ENCODE results near the gene NPC1.
A peak's percentile ranks its signal among the peaks of the same experiment; 100 is the strongest.
"Not testable (repeated sequence)": the region's sequence is repeated elsewhere in the genome, so short reads cannot be mapped to it uniquely, and the experiment has no call there.

The NPC1 gene

DNA sequence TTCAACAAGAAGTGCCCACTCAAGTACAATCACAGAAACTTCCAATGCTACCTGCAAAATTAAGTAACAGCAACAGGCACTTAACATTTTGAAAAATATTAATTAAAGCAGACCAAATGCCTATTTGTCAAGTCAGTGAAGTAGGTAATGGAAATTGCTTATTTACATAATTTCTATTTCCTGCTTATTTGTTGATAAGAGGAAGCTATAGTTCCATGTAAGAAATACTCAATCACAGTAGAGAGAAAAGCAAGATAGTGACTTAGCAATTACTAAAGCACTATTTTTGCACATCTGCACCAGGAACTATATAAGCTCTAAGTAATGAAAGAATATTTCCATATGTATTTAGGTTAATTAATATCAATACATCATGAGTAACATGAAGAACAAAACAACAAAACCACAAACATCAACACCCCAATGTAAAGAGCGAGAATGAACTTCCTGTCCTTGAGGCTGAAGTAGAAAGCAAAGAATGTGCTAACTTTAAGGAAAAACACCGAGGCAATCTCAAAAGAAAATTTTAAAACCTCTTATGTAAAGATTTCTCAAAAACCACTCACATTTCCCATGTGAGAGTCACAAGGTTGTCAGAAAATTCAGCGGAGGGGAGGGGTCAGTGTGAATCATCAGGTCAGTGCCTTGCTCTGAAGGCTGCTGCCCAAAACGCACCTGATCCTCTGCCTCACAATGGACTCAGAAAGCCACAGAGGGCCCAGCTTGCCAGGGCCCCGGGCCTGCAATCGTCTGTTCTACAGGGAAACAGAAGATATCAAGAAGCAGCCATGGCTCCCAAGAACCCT, 12.5 kb downstream of the NPC1 start:
- peak; percentile 78 for DNase-seq

DNA sequence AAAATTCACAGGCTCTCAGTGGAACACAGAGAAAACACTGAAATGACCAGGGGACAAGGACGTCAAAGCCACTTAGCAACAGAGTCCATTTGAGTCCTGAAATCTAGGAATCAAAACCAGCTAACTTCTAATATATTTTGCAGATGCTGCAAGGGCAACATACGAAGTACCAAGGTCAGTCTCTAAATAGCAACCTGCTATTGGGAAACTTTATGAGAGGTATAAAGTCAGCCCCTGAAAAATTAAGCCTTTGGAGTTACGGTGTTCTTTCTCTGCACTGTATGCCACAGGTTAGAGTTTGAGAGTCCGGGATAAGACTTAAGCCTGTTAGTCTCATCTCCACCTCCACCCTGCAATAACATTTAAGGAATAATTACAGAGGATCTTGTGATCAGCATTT, 13.3 kb downstream of the NPC1 start:
- DNase-seq, result no peak

DNA sequence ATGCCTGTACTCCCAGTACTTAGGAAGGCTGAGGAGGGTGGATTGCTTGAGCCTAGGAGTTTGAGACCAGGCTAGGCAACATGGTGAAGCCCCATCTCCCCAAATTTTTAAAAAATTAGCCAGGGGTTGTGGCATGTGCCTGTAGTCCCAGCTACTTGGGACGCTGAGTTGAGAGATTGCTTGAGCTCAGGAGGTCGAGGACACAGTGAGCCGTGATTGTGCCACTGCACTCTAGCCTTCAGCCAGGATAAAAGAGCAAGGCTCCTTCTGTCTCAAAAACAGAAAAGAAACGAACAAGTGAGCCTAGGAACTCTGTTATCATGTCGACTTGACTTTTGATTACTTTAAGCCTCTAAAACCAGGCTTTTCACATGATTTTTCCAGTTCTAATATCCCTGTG, 13.7 kb downstream of the NPC1 start:
- DNase-seq, result no peak

DNA sequence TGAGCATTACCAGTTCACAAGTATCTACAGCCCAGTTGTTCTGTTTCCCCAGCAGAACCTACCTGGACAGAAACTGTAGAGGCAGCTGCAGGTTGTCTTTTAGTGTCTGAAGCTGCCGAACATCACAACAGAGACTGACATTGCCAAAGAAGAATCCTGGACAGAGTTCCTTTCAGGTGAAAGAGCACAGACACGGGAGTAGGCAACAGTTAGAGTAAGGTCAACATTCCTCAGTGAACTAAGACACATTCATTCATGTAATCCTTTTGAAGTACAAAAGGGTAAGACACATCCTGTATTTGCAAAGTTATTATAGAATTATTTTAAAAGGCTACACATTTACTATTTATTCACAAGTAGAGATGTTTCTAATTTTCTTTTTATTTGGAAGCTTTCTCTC, 14.3 kb downstream of the NPC1 start:
- DNase-seq, result no peak

DNA sequence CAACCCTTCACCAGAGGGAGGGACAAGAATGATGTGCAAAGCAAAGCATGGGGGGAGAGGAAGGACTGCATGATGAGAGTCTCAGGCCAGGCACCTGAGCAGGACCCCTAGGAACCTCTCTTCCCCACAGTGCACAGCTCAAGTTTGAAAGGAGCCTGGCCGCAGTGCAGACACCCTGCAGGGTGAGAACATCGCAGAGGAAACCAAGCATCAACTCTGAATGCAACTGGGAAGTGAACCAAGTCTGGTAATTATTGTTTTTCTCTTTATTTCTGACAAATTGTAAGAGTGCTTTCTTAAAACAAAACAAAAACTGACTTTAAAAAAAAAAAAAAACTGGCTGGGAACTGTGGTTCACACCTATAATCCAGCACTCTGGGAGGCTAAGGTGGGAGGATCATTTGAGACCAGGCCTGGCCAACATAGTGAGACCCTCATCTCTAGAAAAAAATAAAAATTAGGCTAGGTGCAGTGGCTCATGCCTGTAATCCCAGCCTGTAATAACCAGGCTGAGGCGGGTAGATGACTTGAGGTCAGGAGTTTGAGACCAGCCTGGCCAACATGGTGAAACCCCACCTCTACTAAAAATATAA, 15.3 kb downstream of the NPC1 start:
- DNase-seq, result peak; percentile 42

DNA sequence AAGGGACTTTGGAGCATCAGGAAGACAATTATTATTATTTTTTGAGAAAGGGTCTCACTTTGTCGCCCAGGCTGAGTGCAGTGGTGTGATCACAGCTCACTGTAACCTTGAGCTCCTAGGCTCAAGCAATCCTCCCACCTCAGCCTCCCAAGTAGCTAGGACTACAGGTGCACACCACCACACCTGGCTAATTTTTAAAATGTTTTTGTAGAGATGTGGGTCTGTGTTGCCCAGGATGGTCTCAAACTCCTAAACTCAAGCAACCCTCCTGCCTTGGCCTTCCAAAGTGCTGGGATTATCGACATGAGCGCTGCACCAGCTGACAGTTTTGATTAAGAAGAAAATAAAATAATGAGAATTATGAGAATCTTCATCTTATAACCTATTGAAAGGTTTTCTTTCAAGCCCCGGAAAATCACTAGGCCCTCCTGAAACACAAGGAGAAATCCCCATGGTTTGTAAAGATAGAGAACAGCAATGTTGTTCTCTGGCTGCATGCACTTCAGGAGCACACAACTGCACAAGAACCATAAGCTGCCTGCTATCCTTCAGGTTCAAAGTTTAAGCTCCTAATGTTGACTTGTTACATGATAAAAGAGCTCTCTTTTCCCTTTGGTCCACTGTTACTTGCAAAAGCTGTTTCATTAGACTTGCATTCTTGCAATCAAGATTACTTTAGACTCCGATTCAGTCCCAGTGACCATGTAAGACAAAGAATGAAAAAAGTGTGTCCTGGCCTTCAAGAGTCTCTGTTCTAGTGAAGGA, 16.8 kb downstream of the NPC1 start:
- no peak for DNase-seq

DNA sequence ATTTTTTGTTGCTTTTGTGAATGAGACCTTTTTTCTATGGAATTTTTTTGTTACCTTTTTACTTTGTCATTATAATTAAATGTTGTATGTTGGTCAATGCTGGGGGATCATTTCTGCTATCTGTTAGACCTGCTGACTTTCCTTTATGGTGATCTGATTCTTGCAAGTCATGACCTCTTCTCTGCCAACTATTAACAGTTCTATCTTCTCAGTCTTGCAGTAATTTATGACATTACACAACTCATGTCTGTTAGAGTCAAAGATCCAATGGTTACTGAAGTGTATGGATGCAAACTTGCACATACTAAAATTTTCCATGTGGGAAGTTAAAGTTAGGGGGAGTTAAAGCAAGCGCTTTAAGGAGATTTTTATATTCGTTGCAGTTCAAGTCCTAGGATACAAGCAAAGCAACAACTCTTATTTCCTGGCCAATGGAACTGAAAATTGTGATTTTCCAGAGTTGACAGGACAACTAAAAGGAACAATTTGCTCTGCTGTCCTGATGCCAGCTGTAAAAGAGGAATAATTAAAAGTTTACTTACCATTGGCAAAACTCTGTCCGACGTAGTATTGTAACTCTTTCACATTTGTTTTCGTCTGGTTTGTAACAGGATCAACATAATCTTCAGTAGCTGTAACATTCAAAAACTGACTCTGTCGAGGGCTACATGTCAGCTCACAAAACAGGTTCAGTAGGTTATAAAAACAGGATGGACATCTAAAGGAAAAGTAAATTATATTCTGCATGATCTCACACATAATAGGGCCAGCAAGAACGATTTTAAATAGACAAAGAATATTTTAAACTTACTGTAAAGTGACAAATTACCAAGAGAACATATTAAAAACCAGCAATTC, 17.8 kb downstream of the NPC1 start:
- DNase-seq, result no peak

DNA sequence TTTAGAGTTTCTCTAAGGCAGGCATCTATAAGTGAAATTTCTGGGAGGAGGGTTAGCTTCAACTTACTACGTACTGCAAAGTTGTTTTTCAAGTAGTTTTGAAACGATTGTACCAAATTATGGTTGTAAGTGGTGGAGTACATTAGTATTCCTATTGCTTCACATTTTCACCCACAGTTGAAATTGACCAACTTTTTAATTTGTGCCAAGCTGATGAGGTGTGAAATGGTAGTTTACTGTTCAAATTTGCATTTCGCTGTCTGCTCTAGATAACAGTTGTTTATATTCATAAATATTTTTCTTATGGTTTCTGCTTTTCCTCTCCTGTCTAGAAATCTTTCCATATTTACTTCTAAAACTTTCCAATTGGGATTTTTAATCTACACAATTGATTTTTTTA, 18.6 kb downstream of the NPC1 start:
- DNase-seq, result no peak

DNA sequence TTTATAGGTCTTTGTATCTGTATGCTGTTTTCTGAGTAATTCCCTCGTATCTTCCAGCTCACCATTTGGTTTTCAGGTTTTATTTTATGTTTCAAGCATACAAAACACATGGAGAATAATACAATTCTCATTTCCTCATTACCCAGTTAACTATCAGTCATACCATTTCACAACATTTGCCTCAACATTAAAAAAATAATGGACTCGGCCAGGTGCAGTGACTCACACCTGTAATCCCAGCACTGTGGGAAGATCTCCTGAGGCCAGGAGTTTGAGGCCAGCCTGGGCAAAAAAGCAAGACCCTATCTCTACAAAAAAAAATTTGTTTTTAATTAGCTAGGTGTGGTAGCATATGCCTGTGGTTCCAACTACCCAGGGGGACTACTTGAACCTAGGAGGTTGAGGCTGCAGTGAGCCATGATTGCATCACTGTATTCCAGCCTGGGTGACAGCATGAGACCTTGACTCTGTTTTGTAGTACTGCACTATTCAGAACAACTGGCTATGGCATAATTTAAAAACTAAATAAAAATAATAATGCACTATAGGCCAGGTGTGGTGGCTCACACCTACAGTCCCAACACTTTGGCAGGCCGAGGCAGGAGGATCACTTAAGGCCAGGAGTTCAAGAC, 20.3 kb downstream of the NPC1 start:
- no peak for DNase-seq

DNA sequence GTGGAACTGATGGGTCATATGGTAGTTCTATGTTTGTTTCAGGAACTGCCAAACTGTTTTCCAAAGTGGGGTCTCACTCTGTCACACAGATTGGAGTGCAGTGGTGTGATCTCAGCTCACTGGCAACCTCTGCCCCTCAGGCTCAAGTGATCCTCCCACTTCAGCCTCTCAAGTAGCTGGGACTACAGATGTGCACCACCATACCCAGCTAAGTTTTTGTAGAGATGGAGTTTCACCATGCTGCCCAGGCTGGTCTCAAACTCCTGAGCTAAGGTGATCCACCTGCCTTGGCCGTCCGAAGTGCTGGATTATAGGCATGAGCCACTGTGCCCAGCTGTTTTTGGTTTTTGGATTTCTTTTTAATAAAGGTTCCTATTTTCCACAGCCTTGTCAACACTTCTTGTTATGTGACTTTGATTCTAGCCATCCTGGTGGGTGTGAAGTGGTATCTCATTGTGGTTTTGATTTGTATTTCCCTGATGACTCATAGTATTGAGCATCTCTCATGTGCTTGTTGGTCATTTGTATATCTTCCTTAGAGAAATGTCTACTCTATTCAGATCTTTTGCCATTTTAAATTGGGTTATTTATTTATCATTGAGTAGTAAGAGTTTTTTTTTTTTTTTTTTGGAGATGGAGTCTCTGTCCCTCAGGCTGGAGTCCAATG, 22.8 kb downstream of the NPC1 start:
- peak; percentile 71 for DNase-seq

DNA sequence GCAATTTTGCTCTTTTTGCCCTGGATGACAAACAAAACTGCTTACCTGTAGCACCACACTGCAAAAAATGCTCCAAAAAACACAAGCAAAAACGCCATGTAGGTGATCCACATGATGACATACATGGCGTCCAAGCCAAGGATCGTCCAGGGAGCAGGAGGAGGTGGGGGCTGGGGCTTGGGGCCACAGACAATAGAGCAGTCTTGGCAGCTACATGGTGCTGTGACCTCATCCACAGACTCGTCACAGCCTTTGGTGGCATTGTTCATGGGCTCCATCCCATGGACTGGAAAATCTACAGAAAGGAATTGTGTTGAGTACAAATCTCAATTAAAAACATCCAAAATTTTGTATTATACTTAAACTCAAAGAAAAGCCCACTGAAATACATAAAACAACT, 26.1 kb downstream of the NPC1 start:
- DNase-seq, result no peak

DNA sequence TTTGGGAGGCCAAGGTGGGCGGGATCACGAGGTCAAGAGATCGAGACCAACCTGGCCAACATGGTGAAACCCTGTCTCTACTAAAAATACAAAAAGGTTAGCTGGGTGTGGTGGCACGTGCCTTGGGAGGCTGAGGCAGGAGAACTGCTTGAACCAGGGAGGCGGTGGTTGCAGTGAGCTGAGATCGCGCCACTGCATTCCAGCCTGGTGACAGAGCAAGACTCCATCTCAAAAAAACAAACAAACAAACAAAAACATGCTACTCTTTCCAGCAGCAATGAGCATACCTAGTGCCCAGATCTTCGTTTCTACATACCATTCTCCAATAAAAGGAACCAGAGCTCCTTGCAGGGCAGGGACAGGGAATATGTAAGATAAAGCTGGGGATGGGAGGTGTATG, 28.8 kb downstream of the NPC1 start:
- DNase-seq, result not testable (repeated sequence)

DNA sequence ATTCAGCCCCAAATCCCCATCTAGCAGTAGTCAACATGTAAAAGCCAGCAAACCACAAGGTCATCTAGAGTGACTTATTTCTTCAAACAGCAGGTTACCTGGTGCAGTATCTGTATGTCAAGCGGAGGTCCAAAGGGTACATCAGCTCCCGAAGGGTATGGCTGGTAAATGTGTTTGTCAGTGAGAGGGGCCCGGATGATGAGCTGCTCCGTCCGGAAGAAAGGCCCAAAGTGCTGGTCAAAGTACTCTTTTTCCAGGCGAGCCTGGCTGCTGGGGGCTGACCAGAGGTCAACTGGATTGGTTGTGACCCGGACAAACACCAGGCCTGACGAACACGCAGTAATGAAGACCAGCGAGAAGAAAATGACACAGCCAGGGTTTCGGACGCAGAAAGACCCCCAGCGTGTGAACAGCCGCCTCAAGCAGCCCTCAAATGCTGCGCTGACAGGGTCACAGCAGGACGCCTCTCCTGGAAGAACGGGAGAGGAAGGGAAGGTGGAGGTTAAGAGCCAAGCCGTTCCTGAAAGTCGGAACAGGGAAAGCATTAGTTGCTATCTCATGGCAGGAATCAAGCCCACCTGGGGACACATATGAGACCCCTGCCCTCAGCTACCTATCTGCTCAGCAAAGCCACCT, 30.0 kb downstream of the NPC1 start:
- no peak for DNase-seq

DNA sequence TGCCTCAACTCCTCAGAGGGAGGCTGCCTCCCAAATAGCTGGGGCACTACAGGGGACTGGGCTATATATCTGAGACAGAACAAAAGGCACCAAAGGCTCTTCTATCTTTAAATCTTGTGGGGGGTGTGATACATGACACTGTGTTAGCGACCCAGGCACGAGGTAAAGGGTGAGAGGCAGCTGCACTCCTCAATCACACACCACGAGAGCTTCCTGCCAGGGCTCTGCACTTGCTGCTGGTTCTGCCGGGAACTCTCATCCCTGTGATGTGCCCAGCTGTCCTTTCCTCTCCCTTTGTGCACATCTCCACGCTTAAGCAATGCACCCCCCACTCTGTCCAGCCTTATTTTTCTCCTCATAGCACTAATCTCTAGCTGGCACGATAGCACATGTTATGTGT, 32.4 kb downstream of the NPC1 start:
- no peak for DNase-seq

DNA sequence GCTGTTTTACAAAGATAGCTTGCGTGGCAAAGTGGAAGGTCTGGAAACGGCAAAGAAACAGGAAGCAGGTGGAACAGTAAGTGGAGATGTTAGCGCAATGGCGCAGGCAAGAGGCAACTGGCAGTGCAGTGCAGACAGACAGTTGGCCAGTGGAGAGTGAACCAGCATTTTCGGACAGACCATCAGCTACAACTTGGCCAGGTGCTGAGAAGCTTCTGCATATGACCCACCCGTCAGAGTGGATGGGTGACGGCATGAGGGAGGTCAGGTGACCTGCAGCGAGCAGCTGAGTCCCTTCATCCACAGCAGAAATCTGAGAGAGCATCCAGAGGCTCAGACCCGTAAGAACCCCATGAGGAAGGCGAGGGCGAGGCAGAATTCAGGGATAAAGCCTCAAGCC, 33.8 kb downstream of the NPC1 start:
- no peak for DNase-seq

DNA sequence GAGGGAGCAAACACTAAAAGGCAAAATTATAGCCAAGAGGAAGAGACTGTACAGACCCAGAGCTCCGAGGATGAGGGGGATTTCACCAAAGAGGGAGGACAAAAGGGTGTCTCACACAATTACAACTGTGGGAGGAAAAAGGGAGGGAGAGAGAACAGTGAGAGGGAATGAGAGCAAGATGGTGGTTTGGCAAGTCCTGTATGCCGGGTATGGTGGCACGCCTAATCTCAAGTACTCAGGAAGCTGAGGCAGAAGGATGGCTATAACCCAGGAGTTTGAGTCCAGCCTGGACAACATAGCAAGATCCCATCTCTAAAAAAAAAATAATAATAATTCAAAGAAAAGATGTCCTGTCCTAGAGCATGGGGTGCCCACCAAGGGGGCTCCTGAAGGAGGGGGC, 34.3 kb downstream of the NPC1 start:
- no peak for DNase-seq

DNA sequence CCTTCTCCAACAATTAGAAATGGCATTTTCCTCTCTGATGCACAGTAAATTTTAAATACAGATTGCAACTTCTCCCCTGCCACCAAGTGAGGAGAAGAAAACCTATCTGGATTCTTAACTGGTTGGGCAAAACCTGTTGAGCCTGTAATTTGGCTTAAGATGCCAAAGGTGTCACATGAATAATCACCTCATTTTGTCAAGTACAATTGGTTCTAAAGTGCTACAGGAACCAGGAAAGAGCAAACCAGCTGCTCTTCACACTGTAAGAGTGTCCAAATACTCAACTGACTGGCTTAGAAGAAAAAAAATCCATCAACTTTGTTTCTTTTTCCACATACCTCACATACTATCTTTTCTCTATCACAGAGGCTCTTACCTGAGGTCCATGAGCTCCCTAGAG, 35.4 kb downstream of the NPC1 start:
- DNase-seq, result no peak

DNA sequence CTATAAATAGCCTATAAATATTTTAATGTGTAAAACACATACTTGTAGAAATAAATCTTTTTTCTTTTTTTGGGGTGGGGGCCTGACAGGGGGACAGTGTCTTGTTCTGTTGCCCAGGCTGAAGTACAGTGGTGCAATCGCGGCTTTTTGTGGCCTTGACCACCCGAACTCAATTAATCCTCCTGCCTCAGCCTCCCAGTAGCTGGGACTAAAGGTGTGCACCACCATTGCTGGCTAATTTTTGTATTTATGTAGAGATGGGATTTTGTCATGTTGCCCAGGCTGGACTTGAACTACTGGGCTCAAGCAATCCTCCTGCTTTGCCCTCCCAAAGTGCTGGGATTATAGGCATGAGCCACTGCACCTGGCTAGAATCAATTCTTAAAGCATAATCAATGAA, 37.6 kb downstream of the NPC1 start:
- no peak for DNase-seq

DNA sequence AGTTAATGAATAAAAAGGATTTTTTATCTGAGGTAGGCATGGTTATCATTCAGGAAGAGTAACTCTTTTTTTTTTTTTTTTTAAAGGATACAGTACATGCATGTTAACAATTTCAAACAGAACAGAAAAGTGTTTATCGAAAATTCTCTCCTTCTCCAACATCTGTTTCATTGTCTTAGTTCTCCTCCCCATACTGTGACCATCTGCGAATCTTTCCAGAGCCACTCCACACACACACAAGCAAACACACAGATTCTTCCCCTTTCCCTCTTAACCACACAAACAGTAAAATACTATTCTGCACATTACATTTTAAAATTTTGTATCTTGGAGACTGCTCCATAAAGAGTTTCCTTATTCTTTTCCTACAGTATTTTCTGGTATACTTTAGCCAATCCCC, 38.0 kb downstream of the NPC1 start:
- no peak for DNase-seq

DNA sequence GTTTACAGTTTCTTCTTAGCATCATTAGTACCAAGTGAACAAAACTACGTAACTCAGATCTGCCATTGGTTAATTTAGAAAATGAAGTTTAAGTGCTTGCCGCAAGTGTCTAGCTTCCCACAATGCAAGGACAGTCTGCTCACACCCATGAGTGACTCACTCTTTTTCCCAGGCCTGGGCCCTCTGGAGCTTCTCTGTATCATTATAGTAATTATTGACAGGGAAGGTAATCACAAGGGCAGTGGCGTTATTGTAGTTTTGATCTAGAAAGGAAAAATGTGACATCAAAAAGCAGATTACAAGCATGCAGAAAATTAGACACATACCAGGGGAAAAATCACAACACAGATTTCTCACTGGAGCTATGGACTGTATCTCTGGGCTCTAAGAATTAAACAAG, 38.5 kb downstream of the NPC1 start:
- no peak for DNase-seq

DNA sequence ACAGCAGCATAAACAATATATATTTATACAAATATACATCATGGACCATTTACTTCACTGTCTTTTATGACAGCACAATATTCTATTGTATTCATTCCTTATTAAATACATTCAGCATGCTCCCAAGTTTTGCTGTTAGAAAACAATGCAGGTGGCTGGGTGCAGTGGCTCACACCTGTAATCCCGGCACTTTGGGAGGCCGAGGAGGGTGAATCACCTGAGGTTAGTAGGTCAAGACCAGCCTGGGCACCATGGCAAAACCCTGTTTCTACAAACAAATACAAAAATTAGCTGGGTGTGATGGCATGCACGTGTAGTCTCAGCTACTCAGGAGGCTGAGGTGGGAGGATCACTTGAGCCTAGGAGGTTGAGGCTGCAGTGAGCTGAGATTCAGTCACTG, 39.0 kb downstream of the NPC1 start:
- DNase-seq, result no peak
